ENCODE measurements around the gene ARHGAP40.

- TF ChIP-seq REST (IDR thresholded peaks at IDR 0.05; ENCODE audit: insufficient read depth in 1 of 2, low read depth in 2 of 2, low read length in 2 of 2) (no peak), FOXP2 (optimal IDR thresholded peaks at IDR 0.05; ENCODE audit: borderline replicate concordance, extremely low read depth, extremely low read length, insufficient read depth) (no peak), TAF1 (IDR thresholded peaks at IDR 0.05; ENCODE audit: borderline replicate concordance, insufficient read depth, low read length) (no peak), POLR2AphosphoS5 (IDR thresholded peaks at IDR 0.05; ENCODE audit: low read depth, low read length) (no peak)
These were observed 63.5 kb downstream of the ARHGAP40 start for GRCh38 chr20:38665094-38665493.
